SK-N-MC (cell line): ENCODE data around the gene ISLR.

Experiments used
- DNase-seq: peaks from one replicate; pipeline ENCODE4 v3.0.0-alpha.2; 2011; ENCODE audit warnings: low read depth, low spot score
- H3K27ac ChIP-seq: fragments of 200-600 bp; sonication (generic); 2 replicates; pipeline ENCODE4 v1.5.1; 2016; ENCODE audit warnings: mixed run types
- H3K36me3 ChIP-seq: fragments of 200-600 bp; sonication (generic); 2 replicates; pipeline ENCODE4 v1.6.1; 2017; ENCODE audit warnings: antibody characterized with exemption, low read length, mixed read lengths; ENCODE audit not compliant: insufficient read depth
- H3K4me3 ChIP-seq: fragments of 200-600 bp; sonication (generic); 2 replicates; pipeline ENCODE4 v1.5.1; 2016
- H3K9ac ChIP-seq: fragments of 200-600 bp; sonication (generic); 2 replicates; pipeline ENCODE4 v1.8.0; 2017; ENCODE audit warnings: mixed run types, mixed read lengths; ENCODE audit not compliant: insufficient read length
- H3K9me3 ChIP-seq: fragments of 200-600 bp; sonication (generic); 2 replicates; pipeline ENCODE4 v1.6.1; 2017; ENCODE audit warnings: low read depth, mild to moderate bottlenecking, antibody characterized with exemption, low read length, moderate library complexity, mixed read lengths
- EZH2 ChIP-seq: fragments of 200-600 bp; sonication (generic); IDR thresholded peaks from one replicate; pipeline ENCODE4 v1.6.1; 2017; ENCODE audit warnings: antibody characterized with exemption
- FOXP2 ChIP-seq: optimal IDR thresholded peaks from 2 replicates; pipeline ENCODE3; 2011; ENCODE audit warnings: mild to moderate bottlenecking, moderate library complexity; ENCODE audit not compliant: insufficient read depth; ENCODE audit errors: extremely low read length, control extremely low read depth
- POLR2AphosphoS5 ChIP-seq: IDR thresholded peaks from 2 replicates; pipeline ENCODE4 v1.6.1; 2012; ENCODE audit warnings: mild to moderate bottlenecking, low read depth, low read length, borderline replicate concordance

Gene ISLR

DNA sequence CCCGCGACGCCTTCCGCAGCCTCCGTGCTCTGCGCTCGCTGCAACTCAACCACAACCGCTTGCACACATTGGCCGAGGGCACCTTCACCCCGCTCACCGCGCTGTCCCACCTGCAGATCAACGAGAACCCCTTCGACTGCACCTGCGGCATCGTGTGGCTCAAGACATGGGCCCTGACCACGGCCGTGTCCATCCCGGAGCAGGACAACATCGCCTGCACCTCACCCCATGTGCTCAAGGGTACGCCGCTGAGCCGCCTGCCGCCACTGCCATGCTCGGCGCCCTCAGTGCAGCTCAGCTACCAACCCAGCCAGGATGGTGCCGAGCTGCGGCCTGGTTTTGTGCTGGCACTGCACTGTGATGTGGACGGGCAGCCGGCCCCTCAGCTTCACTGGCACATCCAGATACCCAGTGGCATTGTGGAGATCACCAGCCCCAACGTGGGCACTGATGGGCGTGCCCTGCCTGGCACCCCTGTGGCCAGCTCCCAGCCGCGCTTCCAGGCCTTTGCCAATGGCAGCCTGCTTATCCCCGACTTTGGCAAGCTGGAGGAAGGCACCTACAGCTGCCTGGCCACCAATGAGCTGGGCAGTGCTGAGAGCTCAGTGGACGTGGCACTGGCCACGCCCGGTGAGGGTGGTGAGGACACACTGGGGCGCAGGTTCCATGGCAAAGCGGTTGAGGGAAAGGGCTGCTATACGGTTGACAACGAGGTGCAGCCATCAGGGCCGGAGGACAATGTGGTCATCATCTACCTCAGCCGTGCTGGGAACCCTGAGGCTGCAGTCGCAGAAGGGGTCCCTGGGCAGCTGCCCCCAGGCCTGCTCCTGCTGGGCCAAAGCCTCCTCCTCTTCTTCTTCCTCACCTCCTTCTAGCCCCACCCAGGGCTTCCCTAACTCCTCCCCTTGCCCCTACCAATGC, 2.0 kb downstream of the ISLR start:
- no peak overlapping the region for H3K9ac ChIP-seq
- H3K36me3 ChIP-seq = no peaks in the 10 kb centered on the region
- H3K9me3 ChIP-seq = no peaks in the 10 kb centered on the region
- no peak overlapping the region for H3K4me3 ChIP-seq
- DNase-seq = no peak
- TF ChIP-seq FOXP2 = no peak
- no peak for TF ChIP-seq POLR2AphosphoS5
- TF ChIP-seq EZH2 = no peak
- no peak overlapping the region for H3K27ac ChIP-seq

DNA sequence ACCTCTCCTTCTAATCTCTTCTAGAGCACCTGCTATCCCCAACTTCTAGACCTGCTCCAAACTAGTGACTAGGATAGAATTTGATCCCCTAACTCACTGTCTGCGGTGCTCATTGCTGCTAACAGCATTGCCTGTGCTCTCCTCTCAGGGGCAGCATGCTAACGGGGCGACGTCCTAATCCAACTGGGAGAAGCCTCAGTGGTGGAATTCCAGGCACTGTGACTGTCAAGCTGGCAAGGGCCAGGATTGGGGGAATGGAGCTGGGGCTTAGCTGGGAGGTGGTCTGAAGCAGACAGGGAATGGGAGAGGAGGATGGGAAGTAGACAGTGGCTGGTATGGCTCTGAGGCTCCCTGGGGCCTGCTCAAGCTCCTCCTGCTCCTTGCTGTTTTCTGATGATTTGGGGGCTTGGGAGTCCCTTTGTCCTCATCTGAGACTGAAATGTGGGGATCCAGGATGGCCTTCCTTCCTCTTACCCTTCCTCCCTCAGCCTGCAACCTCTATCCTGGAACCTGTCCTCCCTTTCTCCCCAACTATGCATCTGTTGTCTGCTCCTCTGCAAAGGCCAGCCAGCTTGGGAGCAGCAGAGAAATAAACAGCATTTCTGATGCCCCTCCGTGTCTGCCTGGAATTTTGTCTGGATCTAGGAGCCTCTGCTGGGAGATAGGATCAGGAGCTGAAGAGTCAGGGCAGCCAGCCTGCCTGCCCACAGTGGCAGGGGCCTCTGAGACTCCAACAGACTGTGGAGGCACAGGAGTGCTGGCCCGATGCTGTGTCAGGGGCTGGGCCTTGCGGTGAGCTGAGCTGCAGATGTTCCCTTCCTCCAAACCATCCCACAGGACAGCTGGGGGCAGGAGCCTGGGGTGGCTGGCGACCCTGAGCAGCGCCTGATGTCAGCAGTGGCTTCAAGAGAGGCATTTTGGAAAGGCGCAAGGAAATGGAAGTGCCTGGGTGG, 3.0 kb downstream of the ISLR start:
- H3K9me3 ChIP-seq = no peaks in the 10 kb centered on the region
- H3K36me3 ChIP-seq = no peaks in the 10 kb centered on the region
- TF ChIP-seq POLR2AphosphoS5 = no peak
- TF ChIP-seq FOXP2 = no peak
- TF ChIP-seq EZH2 = no peak
- H3K9ac ChIP-seq = peak overlapping the region; percentile 29
- DNase-seq = no peak
- H3K4me3 ChIP-seq = no peak overlapping the region
- H3K27ac ChIP-seq = peak overlapping the region; percentile 70

DNA sequence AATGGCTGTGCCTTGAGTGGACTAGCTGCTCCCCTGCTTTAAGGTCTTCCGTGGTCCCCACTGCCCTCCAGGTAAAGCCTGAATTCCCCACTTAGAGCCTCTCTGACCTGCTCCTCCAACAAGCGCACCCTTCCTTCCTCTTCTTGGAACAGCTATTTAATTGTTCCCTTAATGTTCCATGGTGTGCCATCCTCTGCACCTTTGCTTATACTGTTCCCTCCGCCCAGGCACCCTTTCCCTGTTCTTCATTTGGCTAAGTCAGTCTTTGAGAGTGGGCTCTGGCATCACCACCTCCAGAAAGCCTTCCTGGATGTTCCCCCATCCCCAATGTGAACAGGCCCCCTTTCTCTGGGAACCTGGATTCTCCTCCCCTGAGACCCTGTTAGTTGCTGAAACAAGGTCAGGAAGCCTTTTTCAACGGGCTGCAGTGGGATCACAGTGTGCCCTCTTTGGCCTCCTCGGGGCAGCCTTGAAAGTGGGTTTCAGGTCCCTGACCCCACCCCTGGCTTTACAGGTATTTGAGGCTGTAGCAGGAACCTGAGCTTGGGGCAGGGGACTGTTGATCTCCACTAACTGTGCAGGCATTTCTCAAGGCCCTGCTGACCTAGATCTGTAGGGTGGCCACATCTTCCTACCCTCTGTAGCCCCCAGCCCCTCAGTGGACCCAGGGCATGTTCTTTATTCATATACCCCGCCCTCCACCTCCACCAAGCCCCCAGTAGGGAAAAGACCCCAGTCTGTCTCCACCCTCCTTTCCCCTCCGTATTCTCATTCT, 5.0 kb downstream of the ISLR start:
- Histone ChIP-seq H3K27ac (peak overlapping the region; percentile 10; the same call in 1 of the 2 replicates), H3K9ac (no peak overlapping the region), H3K36me3 (no peaks in the 10 kb centered on the region), H3K4me3 (no peak overlapping the region), H3K9me3 (no peaks in the 10 kb centered on the region)
- DNase-seq = no peak
- TF ChIP-seq EZH2 (no peak), POLR2AphosphoS5 (no peak), FOXP2 (no peak)

DNA sequence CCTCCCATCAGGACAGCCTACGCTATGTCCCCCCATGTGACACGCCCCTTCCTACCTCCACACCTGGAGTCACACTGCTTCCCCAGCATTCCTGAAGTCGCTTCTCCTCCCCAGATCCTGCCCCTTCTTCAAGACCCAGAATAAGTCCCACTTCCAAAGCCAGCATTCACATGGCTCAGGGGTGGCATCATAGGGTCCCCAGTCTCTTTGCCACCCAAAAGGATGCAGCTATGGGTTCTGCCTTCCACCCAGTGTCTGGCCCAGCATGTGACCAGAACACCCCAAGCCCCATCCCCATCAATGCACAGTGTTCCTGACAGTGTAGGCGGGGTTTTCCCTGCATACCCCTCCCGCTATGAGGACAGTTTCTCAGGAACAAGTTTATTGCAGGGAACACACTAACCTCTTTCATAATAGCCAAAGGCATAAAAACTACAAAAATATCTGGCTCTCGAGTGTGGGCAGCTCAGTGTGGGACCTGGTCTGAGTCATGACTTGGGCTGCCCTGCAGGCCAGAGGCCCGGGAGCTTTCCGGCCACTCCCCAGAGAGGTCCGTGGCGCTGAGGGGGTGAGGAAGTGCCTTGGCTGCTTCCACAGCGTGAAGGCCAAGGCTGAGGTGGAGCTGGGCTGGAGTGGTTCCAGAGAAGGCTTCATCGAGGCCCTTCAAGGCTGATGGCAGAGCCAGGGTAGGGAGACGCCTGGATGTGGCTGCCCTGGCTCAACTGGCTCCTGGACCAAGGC, 5.8 kb downstream of the ISLR start:
- TF ChIP-seq EZH2 (no peak), POLR2AphosphoS5 (no peak), FOXP2 (no peak)
- no peak overlapping the region for H3K4me3 ChIP-seq
- DNase-seq = no peak
- H3K36me3 ChIP-seq = no peaks in the 10 kb centered on the region
- no peak overlapping the region for H3K9ac ChIP-seq
- H3K9me3 ChIP-seq = no peaks in the 10 kb centered on the region
- no peak overlapping the region for H3K27ac ChIP-seq

DNA sequence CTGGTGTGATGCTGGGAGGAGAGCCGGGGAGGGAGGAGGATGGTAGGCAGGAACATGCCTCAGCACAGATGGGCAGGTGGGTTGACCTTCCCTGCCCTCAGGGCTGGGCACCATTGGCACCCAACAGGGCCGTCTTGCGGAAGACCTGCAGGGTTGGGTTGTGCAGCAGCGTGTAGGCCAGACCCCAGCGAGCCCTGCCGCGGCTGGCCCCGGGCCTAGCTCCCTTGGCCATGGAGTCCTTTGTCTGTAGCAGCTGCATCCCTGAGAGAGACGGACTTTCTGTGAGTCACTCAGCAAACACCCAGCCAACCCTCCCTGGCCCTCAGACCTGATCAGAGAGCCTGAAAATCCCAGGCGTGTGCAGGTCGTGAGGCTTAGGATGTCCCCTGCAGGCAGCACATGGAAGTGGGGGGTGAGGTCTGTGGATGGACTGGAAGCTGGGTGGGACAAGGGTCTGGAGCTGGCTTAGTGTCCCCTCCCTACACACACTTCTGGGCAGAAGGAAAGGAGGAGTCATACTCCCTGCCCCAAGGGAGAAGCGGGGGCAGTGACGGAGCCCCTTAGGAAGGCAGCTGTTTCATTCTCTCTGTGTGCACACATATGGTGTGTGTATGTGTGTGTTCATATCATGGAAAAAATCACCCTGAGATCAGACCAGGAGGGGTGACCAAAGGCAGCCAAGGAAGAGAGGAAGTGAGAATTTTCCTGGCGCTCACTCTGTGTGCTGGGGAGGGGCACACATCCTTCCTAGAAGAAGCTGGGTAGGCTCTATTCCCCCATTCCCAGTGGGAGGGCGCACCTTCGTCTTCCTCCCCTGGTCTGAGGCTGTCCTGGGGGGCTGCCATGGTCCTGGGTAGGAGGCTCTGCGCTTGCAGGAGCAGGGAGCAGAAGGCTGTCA, 6.7 kb downstream of the ISLR start:
- H3K9ac ChIP-seq = no peak overlapping the region
- no peak overlapping the region for H3K27ac ChIP-seq

DNA sequence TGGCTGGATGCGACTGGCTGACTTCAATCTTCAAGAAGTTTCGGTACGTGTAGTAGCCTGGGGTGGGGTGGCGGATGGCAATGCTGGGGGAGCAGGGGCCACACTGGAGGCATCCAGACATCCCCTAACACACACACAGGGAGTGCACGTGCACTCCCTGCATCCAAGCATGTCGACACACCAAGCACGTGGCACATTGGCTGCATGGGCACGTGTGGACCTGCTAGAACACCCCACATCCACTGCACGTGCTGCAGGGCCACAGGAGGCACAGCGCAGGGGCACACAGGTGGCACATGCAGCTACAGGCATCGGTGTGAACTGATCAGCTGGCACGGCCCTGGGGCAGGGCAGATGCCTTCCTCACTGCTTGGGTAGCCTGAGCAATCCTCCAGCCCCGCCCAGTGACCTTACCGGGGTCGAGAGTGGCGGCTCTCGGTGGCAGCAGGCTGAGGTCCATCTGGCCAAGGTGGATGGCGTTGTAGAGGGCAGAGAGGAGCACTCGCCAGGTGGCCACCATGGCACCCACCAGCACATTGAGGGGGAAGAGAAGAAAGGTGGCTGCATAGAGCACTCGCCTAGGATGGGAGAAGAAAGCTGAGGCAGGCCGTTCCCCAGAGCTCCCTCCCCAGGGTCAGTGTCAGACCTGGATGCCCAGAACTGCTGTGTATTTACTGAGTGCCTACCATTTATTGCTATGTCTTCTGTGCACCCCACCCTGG, 7.5 kb downstream of the ISLR start:
- DNase-seq = no peak
- Histone ChIP-seq H3K9ac (no peak overlapping the region), H3K36me3 (no peaks in the 10 kb centered on the region), H3K9me3 (no peaks in the 10 kb centered on the region), H3K27ac (no peak overlapping the region), H3K4me3 (no peak overlapping the region)
- no peak for TF ChIP-seq FOXP2
- TF ChIP-seq POLR2AphosphoS5 = no peak
- no peak for TF ChIP-seq EZH2

More for the DNA sequence above, 6.7 kb downstream of the ISLR start:
- no peak overlapping the region for H3K4me3 ChIP-seq
- H3K36me3 ChIP-seq = no peaks in the 10 kb centered on the region
- no peaks in the 10 kb centered on the region for H3K9me3 ChIP-seq
- TF ChIP-seq EZH2 (no peak), POLR2AphosphoS5 (no peak), FOXP2 (no peak)
- DNase-seq = no peak

DNA sequence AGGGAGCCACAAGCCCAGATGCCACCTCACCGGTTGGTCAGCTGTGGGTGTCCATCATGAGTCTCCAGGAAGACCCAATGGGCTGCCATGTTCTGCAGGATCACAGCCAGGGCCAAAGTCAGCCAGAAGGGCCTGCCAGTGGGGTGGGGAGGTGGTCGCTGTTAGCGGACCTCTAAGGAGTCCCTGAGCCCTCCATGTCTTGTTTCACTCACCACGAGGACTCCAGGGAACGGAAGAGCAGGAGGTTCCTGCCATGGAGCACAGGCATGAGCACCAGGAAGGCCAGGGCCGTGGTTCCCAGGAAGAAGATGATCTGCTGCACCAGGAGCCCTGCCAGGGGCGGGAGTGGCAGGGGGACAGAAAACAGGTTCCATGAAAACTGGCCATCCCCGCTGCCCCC, 8.6 kb downstream of the ISLR start:
- H3K9me3 ChIP-seq = no peaks in the 10 kb centered on the region
- H3K9ac ChIP-seq = no peak overlapping the region
- no peaks in the 10 kb centered on the region for H3K36me3 ChIP-seq
- DNase-seq = no peak
- TF ChIP-seq FOXP2 = no peak
- TF ChIP-seq POLR2AphosphoS5 = no peak
- no peak for TF ChIP-seq EZH2
- no peak overlapping the region for H3K27ac ChIP-seq
- H3K4me3 ChIP-seq = no peak overlapping the region
